ENCODE results near the gene CAMTA2. TPM values are rescaled to one million over a fixed set of nuclear protein-coding genes. Genes with fewer than 3 reads are reported as not detected.

CAMTA2 gene
- total RNA-seq, 1 donor, result 12.9 TPM

DNA sequence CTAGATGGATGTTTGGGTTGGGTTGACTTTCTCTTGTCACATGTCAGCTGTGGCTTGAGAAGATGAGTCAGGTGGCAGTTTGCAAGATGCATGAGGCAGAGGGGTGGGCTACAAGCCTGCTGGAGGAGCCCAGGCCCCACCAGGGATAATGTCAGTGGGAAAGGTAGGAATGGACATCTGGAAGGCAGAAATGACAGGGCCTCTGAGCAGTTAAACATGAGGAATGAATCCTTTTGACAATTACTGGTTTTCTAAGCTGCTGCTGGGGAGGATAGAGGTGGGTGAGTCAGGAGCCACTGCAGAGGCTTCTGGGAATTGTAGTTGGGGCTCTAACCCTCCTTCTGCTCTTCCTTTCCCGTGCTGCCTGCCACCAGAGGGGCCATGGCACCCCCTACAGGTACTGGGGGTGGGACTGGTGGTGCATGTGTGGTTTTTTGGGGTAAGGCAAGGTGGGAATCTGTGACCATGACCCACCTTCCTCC lies 32.0 kb upstream of the CAMTA2 start:
- Histone ChIP-seq H3K4me1 (ENCODE audit: insufficient read depth, low read length) (peaks cover 18% of the 10 kb centered on the region), H3K27me3 (ENCODE audit: insufficient read depth, low read length) (no peaks in the 10 kb centered on the region), H3K9me3 (ENCODE audit: low read depth, low read length) (no peaks in the 10 kb centered on the region), H3K4me3 (ENCODE audit: low read length) (no peak overlapping the region)

DNA sequence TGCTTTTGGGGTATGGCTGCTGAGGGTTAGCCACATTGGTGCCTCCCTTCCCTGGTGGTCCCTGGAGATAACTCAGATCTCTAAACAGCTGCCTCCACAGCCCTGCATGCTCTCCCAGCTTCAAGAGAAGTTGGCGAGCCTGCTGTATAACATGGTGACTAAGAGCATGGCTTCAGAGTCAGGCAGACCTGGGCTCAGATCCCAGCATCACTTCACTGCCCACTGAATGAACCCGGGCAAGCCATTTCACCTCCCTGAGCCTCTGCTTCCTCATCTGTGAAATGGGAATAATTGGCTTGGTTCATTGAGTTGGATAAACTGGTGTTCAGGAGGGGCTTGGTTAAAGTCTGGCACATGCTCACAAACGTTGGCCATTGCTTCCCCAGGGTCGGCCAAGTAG lies 26.9 kb upstream of the CAMTA2 start:
- Histone ChIP-seq H3K27me3 (ENCODE audit: insufficient read depth, low read length) (no peaks in the 10 kb centered on the region), H3K9me3 (ENCODE audit: low read depth, low read length) (no peaks in the 10 kb centered on the region), H3K4me3 (ENCODE audit: low read length) (no peak overlapping the region), H3K4me1 (ENCODE audit: insufficient read depth, low read length) (peaks cover 14% of the 10 kb centered on the region)

DNA sequence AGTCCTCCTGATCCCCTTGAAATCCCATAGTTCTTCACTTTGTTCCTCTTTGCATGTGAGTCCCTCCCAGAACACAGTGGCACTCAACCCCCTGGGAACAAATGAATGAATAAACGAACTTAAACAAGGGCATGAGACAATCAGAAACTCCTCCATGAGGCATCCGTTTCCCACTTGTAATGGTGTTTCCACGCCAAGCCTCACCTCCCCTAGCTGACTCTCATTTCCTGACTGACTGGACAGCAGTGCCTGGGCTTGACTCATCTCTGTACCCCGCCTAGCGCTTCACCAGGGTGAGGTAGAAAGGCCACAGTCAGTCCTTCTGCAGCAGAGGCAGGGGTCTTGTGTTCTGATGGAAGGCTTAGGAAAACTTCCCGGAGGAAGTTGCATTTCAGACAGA lies 24.5 kb upstream of the CAMTA2 start:
- no peak overlapping the region for H3K4me3 ChIP-seq (ENCODE audit: low read length)
- no peaks in the 10 kb centered on the region for H3K27me3 ChIP-seq (ENCODE audit: insufficient read depth, low read length)
- no peaks in the 10 kb centered on the region for H3K9me3 ChIP-seq (ENCODE audit: low read depth, low read length)
- H3K4me1 ChIP-seq (ENCODE audit: insufficient read depth, low read length), result peaks cover 7% of the 10 kb centered on the region

DNA sequence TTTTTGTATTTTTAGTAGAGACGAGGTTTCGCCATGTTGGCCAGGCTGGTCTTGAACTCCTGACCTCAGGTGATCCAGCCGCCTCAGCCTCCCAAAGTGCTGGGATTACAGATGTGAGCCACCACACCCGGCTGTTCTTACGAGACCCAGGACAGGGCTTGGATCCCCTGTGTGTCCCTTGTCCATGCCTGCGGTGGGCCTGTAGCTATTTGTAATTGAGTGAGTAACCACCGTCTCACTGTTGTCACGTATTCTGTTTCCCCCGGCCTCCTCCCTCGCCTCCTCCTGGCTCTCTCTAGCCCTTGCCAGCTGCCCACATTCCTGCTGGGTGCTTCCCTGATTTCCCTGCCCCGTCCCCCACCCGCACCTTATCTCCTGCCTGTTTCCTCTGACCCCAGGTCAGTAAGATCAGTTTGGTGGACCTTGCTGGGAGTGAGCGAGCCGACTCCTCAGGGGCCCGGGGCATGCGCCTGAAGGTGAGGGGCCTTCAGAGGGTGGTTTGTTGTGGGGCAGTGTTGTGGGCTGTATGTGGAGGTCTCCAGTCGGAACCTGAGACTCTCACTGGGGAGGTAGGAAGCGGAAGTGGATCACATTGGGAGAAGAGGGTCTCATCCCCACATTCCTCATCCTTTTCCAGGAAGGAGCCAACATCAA lies 15.9 kb upstream of the CAMTA2 start:
- Histone ChIP-seq H3K4me3 (ENCODE audit: low read length) (no peak overlapping the region), H3K27me3 (ENCODE audit: insufficient read depth, low read length) (no peaks in the 10 kb centered on the region), H3K9me3 (ENCODE audit: low read depth, low read length) (no peaks in the 10 kb centered on the region), H3K4me1 (ENCODE audit: insufficient read depth, low read length) (peaks cover 12% of the 10 kb centered on the region)

DNA sequence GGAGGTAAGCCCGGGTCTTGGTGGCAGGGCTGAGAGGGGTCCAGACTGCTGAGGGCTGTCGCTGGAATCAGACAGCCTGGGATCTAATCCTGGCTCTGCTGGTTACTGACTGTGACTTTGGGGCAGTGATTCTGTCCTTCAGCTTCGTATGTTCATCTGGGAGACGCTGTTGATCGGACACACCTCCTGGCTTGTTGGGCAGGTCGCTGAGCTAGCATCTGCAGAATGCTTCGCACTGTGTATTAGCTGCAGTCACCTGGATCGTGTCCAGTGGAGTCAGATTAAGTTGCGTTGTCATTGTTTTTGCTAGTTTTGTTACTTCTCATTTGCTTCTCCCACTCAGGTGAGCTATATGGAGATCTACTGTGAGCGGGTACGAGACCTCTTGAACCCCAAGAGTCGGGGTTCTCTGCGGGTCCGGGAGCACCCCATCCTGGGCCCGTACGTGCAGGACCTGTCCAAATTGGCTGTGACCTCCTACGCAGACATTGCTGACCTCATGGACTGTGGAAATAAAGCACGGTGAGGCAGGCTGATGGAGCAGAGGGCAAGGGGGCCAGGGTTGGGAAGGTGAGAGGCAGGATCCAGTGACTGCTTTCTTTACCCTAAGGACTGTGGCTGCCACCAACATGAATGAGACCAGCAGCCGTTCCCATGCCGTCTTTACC lies 14.8 kb upstream of the CAMTA2 start:
- H3K27me3 ChIP-seq (ENCODE audit: insufficient read depth, low read length), result no peaks in the 10 kb centered on the region
- no peaks in the 10 kb centered on the region for H3K9me3 ChIP-seq (ENCODE audit: low read depth, low read length)
- no peak overlapping the region for H3K4me3 ChIP-seq (ENCODE audit: low read length)
- H3K4me1 ChIP-seq (ENCODE audit: insufficient read depth, low read length), result peaks cover 15% of the 10 kb centered on the region

DNA sequence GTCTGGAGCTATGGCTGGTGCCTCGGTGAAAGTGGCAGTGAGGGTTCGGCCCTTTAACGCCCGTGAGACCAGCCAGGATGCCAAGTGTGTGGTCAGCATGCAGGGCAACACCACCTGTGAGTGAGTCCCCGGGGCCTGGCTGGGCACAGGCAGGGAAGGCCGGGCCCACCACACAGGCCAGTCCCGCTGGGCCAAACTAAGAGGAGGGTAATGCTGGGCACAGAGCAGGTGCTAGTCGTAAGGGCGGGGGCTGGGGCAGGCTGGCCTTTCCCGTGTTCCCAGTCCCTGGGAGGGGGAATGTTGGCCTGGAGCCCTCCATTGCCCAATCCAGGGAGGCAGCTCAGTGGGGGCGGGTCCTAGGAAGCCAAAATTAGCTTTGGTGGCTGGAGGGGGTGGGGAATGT lies 12.8 kb upstream of the CAMTA2 start:
- Histone ChIP-seq H3K4me3 (ENCODE audit: low read length) (no peak overlapping the region), H3K9me3 (ENCODE audit: low read depth, low read length) (no peaks in the 10 kb centered on the region), H3K27me3 (ENCODE audit: insufficient read depth, low read length) (no peaks in the 10 kb centered on the region), H3K4me1 (ENCODE audit: insufficient read depth, low read length) (peaks cover 22% of the 10 kb centered on the region)

DNA sequence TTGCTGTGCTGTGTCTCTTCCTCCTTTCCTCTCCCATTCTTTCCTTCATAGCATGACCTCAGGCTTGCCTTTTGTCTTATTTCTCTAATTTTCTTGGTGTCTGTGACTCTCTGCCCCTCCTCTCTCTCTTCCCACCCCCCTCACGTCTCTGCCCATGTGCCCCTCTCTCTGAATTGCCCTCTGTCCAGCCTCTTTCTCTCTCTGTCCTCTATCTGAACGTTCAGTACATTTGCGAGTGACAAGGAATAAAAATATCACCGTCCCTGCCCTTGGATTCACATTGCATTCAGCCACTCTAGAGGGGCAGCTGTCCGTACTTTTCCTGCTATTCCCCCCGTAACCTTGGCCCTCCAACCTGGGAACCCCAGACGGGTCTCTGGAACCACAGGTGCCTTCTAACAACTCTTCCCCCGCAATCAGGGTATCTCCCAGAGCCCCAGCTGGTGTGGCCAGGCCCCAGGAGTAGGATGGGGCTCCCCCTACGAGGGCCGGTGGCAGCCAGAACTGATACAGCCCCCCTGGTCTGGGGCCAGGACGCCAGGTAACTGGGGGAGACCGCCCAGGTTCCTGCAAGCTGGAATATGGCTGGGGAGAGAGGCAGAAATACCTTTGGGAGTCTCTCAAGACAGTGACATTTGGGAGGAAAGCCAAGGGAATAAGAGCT lies 12.1 kb upstream of the CAMTA2 start:
- Histone ChIP-seq H3K4me3 (ENCODE audit: low read length) (no peak overlapping the region), H3K4me1 (ENCODE audit: insufficient read depth, low read length) (peaks cover 22% of the 10 kb centered on the region), H3K27me3 (ENCODE audit: insufficient read depth, low read length) (no peaks in the 10 kb centered on the region), H3K9me3 (ENCODE audit: low read depth, low read length) (no peaks in the 10 kb centered on the region)

DNA sequence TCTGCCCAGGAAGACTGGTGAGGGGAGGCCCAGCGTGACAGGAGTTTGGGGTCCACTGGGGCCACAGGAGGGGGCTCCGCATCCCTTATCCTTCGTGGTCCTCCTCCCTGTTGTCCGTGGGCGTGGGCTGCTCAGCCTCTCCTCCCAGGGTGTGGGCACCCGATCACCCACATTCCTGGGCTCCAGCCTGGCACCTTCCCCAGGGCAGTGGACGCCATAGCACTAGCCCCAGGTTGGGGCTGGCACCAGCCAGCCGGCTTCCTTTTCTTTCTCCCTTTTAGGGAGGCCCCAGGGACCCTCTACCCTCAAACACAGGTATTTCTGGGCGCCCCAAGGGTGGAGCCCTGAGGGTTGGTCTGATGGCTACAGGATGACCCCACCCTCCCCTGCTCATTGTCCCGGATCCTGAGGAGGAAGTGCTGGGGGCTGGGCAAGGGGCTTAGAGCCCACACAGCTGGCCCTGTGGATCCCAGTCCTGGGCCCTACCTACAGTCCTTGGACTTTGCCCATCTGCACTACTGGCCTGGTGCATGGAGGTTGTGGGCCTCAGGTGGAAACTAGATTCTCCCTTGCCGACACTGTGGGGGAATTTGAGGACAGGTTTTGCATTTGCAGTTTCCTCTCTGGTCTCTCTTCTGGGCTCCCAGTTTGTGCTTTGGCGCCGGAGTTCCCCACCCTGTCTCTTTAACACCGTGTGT lies 11.4 kb upstream of the CAMTA2 start:
- Histone ChIP-seq H3K4me1 (ENCODE audit: insufficient read depth, low read length) (peaks cover 22% of the 10 kb centered on the region), H3K9me3 (ENCODE audit: low read depth, low read length) (no peaks in the 10 kb centered on the region), H3K4me3 (ENCODE audit: low read length) (peak overlapping the region; percentile 54), H3K27me3 (ENCODE audit: insufficient read depth, low read length) (no peaks in the 10 kb centered on the region)

DNA sequence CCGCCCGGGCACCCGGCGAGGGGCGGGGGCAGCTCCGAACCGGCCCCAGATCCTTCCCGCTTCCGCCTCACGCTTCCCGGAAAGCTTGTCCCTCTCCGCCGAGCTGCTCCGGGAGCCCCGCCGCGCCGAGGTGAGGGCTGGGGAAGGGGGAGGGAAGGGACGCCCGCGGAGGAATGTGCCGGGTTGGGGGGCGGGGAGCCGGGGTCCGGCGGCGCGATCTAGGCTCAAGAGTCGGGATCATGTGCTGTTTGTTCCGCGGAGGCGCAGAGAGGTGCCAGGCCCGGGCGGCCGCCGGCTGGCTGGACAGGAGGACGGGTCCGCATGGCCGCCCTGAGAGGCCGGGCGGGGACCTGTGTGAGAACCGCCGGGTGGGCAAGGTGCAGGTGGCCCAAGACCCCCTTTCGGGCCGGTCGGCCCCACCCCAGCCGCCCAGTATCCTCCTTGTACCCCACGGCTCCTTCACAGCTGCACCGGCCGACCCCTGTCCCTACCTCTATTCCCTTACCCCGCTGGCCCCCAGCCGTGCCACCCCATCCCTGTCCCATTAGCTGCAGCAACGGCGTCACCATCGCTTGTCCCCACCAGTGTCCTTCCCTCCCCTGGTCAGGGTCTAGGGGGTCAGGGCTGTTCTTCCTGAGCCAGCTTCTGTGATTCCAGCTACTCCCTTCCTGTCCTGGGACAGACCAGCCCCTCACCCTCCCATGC lies 10.7 kb upstream of the CAMTA2 start:
- H3K9me3 ChIP-seq (ENCODE audit: low read depth, low read length), result no peaks in the 10 kb centered on the region
- H3K4me3 ChIP-seq (ENCODE audit: low read length), result peak overlapping the region; percentile 54
- H3K4me1 ChIP-seq (ENCODE audit: insufficient read depth, low read length), result peaks cover 22% of the 10 kb centered on the region
- H3K27me3 ChIP-seq (ENCODE audit: insufficient read depth, low read length), result no peaks in the 10 kb centered on the region

DNA sequence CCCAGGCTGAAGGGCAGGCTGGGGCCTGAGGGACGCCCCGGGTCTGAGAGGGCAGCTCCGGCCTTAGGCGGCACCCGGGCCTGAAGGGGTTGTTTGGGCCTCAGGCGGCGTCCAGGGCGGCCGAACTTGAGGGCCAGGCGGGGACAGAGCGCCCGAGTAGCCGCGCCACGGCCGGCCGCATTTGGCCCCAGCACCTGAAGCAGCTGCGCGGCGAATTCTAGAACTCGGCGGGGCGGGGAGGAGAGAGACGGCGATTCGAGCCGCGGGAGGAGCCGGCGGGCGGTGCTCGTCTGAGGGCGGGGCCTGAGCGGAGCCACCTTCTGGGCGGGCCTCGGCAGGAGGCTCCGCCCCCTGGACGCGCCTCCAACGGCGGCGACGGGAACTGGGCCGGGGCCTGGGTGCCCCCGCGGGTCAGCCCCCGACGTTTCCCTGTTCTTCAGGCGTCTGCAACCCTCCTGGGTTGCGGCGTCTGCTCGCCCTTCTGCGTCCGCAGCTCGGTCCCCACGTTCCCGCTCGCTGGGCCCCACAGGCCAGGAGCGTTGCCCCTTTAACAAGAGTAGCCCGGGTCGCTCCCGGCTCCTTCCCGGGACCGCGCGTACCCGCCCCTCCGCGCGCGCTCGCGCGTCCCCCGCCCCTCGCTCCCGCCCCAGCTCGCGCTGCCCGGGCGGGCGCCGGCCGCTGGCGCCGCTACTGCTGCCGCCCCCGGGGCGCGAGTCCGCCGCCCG lies 10.0 kb upstream of the CAMTA2 start, which contains the start of the genes INCA1 and KIF1C:
Gene INCA1, minus strand, starts transcription at position 221 of the 725 bp plus-strand sequence. CDS start 3,085 bp downstream, outside the sequence.
Gene KIF1C, plus strand, starts transcription at position 649 of the 725 bp plus-strand sequence. CDS start 2,297 bp downstream, outside the sequence.
- Histone ChIP-seq H3K4me3 (ENCODE audit: low read length) (peak within 1 kb of the TSS; percentile 54), H3K27me3 (ENCODE audit: insufficient read depth, low read length) (no peaks in the 10 kb centered on the region), H3K9me3 (ENCODE audit: low read depth, low read length) (no peaks in the 10 kb centered on the region), H3K4me1 (ENCODE audit: insufficient read depth, low read length) (peaks cover 22% of the 10 kb centered on the region)

DNA sequence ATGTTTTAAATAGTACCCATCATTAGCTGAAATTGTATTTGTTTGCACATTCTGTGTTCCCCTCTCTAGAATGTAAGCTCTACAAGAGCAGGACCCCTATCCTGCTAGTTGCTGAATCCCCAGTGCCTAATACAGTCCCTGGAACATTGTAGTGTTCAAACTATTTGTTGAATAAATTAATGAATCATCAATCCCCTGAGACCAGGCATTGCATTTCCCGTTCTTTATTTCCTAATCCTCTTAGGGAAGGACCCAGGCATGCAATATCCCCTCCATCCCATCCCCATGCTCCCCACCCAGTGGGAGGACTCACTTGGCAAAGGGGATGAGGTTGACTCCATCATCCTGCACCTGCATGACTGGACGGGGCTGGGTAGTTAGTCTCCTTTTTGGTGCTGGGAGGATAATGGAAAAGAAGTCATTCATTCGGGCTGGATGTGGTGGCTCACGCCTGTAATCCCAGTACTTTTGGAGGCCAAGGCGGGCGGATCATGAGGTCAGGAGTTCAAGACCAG lies 6.7 kb upstream of the CAMTA2 start:
- no peaks in the 10 kb centered on the region for H3K27me3 ChIP-seq (ENCODE audit: insufficient read depth, low read length)

DNA sequence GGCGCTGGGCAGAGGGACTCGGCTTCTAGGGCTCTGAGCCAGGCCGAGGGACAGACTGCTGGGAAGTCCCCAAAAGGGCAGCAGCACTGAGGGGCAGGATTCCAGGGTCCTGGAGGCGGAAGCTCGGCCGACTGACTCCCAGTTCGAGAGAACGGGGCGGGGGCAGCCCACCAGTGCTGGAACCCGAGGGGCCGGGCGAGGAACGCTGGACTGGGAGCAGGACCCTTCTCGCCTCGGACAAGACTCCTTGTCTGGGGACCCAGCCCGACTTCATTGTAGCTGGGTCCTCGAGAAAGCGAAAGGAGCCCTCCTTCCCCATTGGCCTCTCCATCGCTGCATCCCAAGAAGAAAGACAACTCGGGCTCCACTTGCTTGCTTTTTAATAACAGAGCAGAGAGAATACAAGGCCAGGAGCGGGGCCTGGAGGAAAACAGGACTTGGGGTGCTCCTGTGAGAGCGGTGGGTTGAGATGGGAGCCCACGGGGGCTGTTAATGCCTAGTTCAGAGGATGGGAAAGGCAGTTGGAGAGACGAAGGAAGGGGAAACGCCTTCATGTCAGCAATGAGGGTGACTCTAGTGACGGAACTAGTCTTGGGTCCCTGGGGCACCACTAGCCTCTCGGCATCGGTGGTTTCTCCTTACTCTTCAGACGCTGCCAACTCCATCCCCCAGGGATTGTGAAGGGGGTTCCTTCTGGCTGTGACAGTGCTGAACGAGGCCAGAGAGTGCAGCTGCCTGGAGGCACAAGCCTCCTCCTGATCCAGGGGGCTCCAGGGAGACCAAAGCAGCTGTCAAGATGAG lies 492 bp upstream of the CAMTA2 start:
- no peaks in the 10 kb centered on the region for H3K27me3 ChIP-seq (ENCODE audit: insufficient read depth, low read length)
- H3K9me3 ChIP-seq (ENCODE audit: low read depth, low read length), result no peaks in the 10 kb centered on the region
- H3K4me1 ChIP-seq (ENCODE audit: insufficient read depth, low read length), result peaks cover 31% of the 10 kb centered on the region
- H3K4me3 ChIP-seq (ENCODE audit: low read length), result peak overlapping the region; percentile 88

More for the DNA sequence above, 6.7 kb upstream of the CAMTA2 start:
- H3K9me3 ChIP-seq (ENCODE audit: low read depth, low read length), result no peaks in the 10 kb centered on the region
- H3K4me1 ChIP-seq (ENCODE audit: insufficient read depth, low read length), result peaks cover 19% of the 10 kb centered on the region
- no peak overlapping the region for H3K4me3 ChIP-seq (ENCODE audit: low read length)

DNA sequence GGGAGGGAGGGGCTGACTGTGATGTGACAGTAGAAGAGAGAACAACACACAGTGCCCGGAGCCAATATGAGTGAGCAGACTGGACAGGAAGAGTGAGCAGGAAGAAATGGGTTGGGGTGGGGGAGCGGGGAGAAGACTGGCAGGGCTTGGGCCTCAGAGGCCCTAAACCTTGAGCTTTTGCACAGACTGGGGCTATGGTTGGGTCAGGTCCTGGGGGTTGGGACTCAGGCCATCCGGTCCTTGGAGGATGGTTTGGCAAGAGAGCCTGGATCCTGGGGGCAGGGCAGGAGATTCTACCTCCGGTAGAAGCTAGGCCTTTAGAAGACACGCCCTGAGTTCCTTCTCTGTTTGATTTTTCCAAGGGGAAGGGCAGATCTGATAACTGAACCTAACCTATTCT lies 1.1 kb downstream of the CAMTA2 start:
- Histone ChIP-seq H3K9me3 (ENCODE audit: low read depth, low read length) (no peaks in the 10 kb centered on the region), H3K4me1 (ENCODE audit: insufficient read depth, low read length) (peaks cover 45% of the 10 kb centered on the region), H3K27me3 (ENCODE audit: insufficient read depth, low read length) (no peaks in the 10 kb centered on the region), H3K4me3 (ENCODE audit: low read length) (peak overlapping the region; percentile 88)

Data from mononuclear cell (primary cell).